ENCODE measurements around the gene TMEM161A.

Gene TMEM161A

DNA sequence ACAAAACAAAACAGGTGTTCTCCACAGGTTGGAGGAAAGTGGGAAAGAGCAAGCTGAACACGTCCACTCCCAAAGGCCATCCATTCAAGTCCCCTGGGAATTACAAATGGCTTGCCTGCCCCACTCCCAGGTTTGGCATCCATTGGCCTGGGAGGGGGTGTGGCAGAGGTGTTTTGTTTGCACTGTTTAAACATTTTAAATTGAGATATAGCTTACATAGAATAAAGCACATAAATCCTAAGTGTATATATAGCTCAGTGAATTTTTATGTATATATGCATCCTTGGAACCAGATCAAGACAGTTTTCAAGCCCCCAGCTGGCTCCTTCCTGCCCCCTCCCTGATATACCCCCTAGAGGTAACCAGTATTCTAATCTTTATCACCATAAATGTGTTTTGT lies 61.8 kb downstream of the TMEM161A start:
- peaks cover 3% of the 10 kb centered on the region for H3K36me3 Mint-ChIP-seq (ENCODE audit: low read depth)
- no peak overlapping the region for H3K4me3 Mint-ChIP-seq
- H3K9me3 Mint-ChIP-seq = no peaks in the 10 kb centered on the region
- no peaks in the 10 kb centered on the region for H3K4me1 Mint-ChIP-seq
- no peaks in the 10 kb centered on the region for H3K27me3 Mint-ChIP-seq (ENCODE audit: low read depth)
- H3K27ac Mint-ChIP-seq = no peak overlapping the region
- TF ChIP-seq, protein P1, sequence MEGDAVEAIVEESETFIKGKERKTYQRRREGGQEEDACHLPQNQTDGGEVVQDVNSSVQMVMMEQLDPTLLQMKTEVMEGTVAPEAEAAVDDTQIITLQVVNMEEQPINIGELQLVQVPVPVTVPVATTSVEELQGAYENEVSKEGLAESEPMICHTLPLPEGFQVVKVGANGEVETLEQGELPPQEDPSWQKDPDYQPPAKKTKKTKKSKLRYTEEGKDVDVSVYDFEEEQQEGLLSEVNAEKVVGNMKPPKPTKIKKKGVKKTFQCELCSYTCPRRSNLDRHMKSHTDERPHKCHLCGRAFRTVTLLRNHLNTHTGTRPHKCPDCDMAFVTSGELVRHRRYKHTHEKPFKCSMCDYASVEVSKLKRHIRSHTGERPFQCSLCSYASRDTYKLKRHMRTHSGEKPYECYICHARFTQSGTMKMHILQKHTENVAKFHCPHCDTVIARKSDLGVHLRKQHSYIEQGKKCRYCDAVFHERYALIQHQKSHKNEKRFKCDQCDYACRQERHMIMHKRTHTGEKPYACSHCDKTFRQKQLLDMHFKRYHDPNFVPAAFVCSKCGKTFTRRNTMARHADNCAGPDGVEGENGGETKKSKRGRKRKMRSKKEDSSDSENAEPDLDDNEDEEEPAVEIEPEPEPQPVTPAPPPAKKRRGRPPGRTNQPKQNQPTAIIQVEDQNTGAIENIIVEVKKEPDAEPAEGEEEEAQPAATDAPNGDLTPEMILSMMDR (IDR thresholded peaks at IDR 0.05; ENCODE audit: unreplicated experiment in 3 of 3) = no peak

DNA sequence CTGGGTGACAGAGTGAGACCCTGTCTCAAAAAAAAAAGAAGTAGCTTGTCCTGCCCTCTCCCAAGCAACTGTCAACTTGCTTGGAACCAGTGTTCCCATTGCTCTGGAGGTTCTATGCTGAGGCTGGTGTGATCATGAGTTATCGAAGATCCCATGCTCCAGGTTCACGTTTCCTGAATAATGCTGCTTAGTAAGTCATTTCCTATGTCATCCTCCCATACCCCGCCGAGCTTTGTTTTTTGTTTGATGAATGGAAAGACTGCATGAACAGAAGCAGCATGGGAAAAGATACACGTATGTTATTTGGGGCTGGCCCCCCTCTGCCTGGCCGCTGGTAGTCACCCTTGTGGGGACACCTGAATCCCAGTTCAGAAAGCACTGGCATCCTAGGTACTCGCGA lies 63.2 kb downstream of the TMEM161A start:
- Mint-ChIP-seq H3K36me3 (ENCODE audit: low read depth) (peaks cover 3% of the 10 kb centered on the region), H3K27ac (no peak overlapping the region), H3K4me1 (no peaks in the 10 kb centered on the region), H3K27me3 (ENCODE audit: low read depth) (no peaks in the 10 kb centered on the region), H3K4me3 (no peak overlapping the region), H3K9me3 (no peaks in the 10 kb centered on the region)
- TF ChIP-seq, protein P1 (IDR thresholded peaks at IDR 0.05; ENCODE audit: unreplicated experiment in 3 of 3) = no peak

DNA sequence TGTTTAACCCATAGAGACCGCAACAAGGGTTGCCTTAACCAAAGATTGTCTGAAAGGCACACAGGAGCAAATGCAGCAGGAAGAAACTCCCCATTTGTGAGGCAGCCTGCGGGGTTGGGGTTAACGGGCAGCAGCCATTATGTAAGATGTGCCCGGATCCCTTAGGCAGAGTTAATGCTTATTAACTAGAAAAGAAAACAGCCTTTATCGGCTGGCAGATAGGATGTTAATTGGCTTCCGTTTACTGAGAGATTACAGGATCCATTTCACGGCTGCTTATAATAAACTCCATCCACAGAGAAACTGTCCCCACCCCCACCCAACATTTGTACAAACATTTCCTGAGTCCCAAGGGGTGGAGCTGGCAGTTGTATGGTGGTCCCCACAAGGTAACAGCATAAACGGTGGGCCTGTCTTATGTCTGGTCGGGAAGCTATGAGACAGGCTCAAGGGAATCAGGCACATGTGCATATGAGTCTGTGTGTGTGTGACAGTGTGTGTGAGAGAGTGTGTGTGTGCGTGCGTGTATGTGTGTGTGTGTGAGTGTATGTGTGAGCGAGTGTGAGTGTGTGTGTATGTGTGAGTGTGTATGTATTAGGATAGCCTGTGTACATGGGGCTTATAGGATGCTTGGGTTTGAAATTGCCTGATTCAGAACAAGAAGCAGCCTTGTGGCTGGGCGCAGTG lies 63.9 kb downstream of the TMEM161A start:
- H3K36me3 Mint-ChIP-seq (ENCODE audit: low read depth) = peaks cover 3% of the 10 kb centered on the region
- TF ChIP-seq, protein P1 (IDR thresholded peaks at IDR 0.05; ENCODE audit: unreplicated experiment in 3 of 3) = no peak
- H3K4me1 Mint-ChIP-seq = peaks cover 3% of the 10 kb centered on the region
- H3K27ac Mint-ChIP-seq = no peak overlapping the region
- H3K4me3 Mint-ChIP-seq = no peak overlapping the region
- no peaks in the 10 kb centered on the region for H3K9me3 Mint-ChIP-seq
- H3K27me3 Mint-ChIP-seq (ENCODE audit: low read depth) = no peaks in the 10 kb centered on the region

DNA sequence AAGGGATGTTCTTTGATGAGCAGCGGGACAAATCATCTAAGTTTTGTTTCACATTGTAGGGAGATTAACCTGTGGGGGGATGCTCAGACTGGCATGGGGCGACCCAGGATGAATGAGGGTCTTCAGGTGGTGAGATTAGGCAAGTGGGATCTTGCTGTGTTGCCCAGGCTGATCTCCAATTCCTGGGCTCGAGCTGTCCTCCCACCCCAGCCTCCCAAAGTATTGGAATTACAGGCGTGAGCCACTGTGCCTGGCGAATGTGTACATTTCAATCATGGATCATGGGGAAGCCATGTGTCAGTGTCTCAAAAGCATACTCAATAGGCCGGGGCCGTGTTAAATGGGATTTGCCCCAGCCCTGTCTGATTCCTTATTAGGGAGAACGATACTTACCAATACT lies 66.4 kb downstream of the TMEM161A start:
- no peak overlapping the region for H3K27ac Mint-ChIP-seq
- no peaks in the 10 kb centered on the region for H3K36me3 Mint-ChIP-seq (ENCODE audit: low read depth)
- no peak overlapping the region for H3K4me3 Mint-ChIP-seq
- TF ChIP-seq, protein P1 (IDR thresholded peaks at IDR 0.05; ENCODE audit: unreplicated experiment in 3 of 3) = no peak
- H3K27me3 Mint-ChIP-seq (ENCODE audit: low read depth) = no peaks in the 10 kb centered on the region
- H3K9me3 Mint-ChIP-seq = no peaks in the 10 kb centered on the region
- H3K4me1 Mint-ChIP-seq = peaks cover 14% of the 10 kb centered on the region
